Measurements from ENCODE around the gene DCHS1. TPM values are rescaled to one million over a fixed set of nuclear protein-coding genes. Genes with fewer than 3 reads are reported as not detected.

The DCHS1 gene
- total and polyA plus RNA-seq, 4 donors, result 6.0 to 39.9 (median 11.5) TPM

- peaks cover 5 to 38% (median 29%) of the 10 kb centered on the region in 5 donors for H3K4me1 ChIP-seq (ENCODE audit: control insufficient read depth in 5 of 5, insufficient read depth in 5 of 5, low read length in 5 of 5)
- WGBS, 2 donors, result 54 to 65% methylated on average over 7 of the region's 7 CpGs
- TF ChIP-seq CTCF (IDR thresholded peaks at IDR 0.05; ENCODE audit: control extremely low read depth, extremely low read depth), result no peak
- peak overlapping the region; percentile 47 to 85 for H3K9ac ChIP-seq (ENCODE audit: insufficient read depth in 1 of 2, low read length in 2 of 2)
- H3K4me3 ChIP-seq, result peak overlapping the region; percentile 91
- DNase-seq (no peak), ATAC-seq (ENCODE audit: insufficient read depth, low FRiP score) (no peak)
- H3K36me3 ChIP-seq (ENCODE audit: control insufficient read depth in 4 of 4, insufficient read depth in 4 of 4, low read length in 4 of 4), result peaks cover 23 to 34% (median 24%) of the 10 kb centered on the region in 4 donors
- H3K9me3 ChIP-seq (ENCODE audit: control insufficient read depth in 4 of 4, insufficient read depth in 3 of 4, low read length in 3 of 4), result no peaks in the 10 kb centered on the region
- H3K27ac ChIP-seq (ENCODE audit: low read depth in 1 of 2, low read length in 1 of 2), result peak overlapping the region; percentile 16 to 97
- H3K27me3 ChIP-seq (ENCODE audit: control insufficient read depth in 3 of 3, insufficient read depth in 3 of 3, low read length in 2 of 3), result no peaks in the 10 kb centered on the region
Measured at GRCh38 chr11:6602096-6602940, 53.3 kb downstream of the DCHS1 start.

- H3K27ac ChIP-seq (ENCODE audit: low read depth in 1 of 2, low read length in 1 of 2), result no peak overlapping the region
- no peak overlapping the region for H3K9ac ChIP-seq (ENCODE audit: insufficient read depth in 1 of 2, low read length in 2 of 2)
- peaks cover 23 to 34% (median 27%) of the 10 kb centered on the region in 4 donors for H3K36me3 ChIP-seq (ENCODE audit: control insufficient read depth in 4 of 4, insufficient read depth in 4 of 4, low read length in 4 of 4)
- no peak for TF ChIP-seq CTCF (IDR thresholded peaks at IDR 0.05; ENCODE audit: control extremely low read depth, extremely low read depth)
- H3K9me3 ChIP-seq (ENCODE audit: control insufficient read depth in 4 of 4, insufficient read depth in 3 of 4, low read length in 3 of 4), result no peaks in the 10 kb centered on the region
- no peak for ATAC-seq (ENCODE audit: insufficient read depth, low FRiP score)
- DNase-seq, result no peak
- H3K4me3 ChIP-seq, result no peak overlapping the region
- 96 to 98% methylated on average over 13 of the region's 13 CpGs for WGBS, 2 donors
- H3K4me1 ChIP-seq (ENCODE audit: control insufficient read depth in 5 of 5, insufficient read depth in 5 of 5, low read length in 5 of 5), result peaks cover 2 to 35% (median 24%) of the 10 kb centered on the region in 5 donors
- no peaks in the 10 kb centered on the region for H3K27me3 ChIP-seq (ENCODE audit: control insufficient read depth in 3 of 3, insufficient read depth in 3 of 3, low read length in 2 of 3)
Measured at GRCh38 chr11:6601041-6601461, 54.6 kb downstream of the DCHS1 start.

- Histone ChIP-seq H3K27me3 (ENCODE audit: control insufficient read depth in 3 of 3, insufficient read depth in 3 of 3, low read length in 2 of 3) (no peaks in the 10 kb centered on the region), H3K9ac (ENCODE audit: insufficient read depth in 1 of 2, low read length in 2 of 2) (no peak overlapping the region), H3K27ac (ENCODE audit: low read depth in 1 of 2, low read length in 1 of 2) (no peak overlapping the region), H3K9me3 (ENCODE audit: control insufficient read depth in 4 of 4, insufficient read depth in 3 of 4, low read length in 3 of 4) (no peaks in the 10 kb centered on the region), H3K36me3 (ENCODE audit: control insufficient read depth in 4 of 4, insufficient read depth in 4 of 4, low read length in 4 of 4) (peaks cover 23 to 42% (median 28%) of the 10 kb centered on the region in 4 donors), H3K4me1 (ENCODE audit: control insufficient read depth in 5 of 5, insufficient read depth in 5 of 5, low read length in 5 of 5) (peaks cover 2 to 42% (median 17%) of the 10 kb centered on the region in 5 donors), H3K4me3 (no peak overlapping the region)
- ATAC-seq (ENCODE audit: insufficient read depth, low FRiP score), result no peak
- 80 to 92% methylated on average over 2 of the region's 2 CpGs for WGBS, 2 donors
- DNase-seq, result no peak
- no peak for TF ChIP-seq CTCF (IDR thresholded peaks at IDR 0.05; ENCODE audit: control extremely low read depth, extremely low read depth)
Measured at GRCh38 chr11:6599881-6600390, 55.7 kb downstream of the DCHS1 start.
